Epithelial cell of proximal tubule (primary cell): ENCODE results near the gene FARS2. TPM values are rescaled to one million over a fixed set of nuclear protein-coding genes. Genes with fewer than 3 reads are reported as not detected.
"Not testable (repeated sequence)": the region's sequence is repeated elsewhere in the genome, so short reads cannot be mapped to it uniquely, and the experiment has no call there.

Experiments used
- DNase-seq: peaks from one replicate; pipeline ENCODE4 v3.0.0-alpha.2; 2011; ENCODE audit warnings: low read depth
- H3K4me3 ChIP-seq: 2 replicates; pipeline ENCODE4 v1.5.1; 2011; ENCODE audit warnings: low read depth, mild to moderate bottlenecking, low read length
- total RNA-seq: library from RNA; depleted of rRNA; stranded (reverse); fragments of >200 nt; gene quantifications from 2 replicates; pipeline ENCODE4 v1.2.3, GENCODE V29; 2015
- TF ChIP-seq, protein P1 (sequence below): conservative IDR thresholded peaks from 2 replicates; pipeline ENCODE4 v1.5.1; 2012; ENCODE audit warnings: low read depth, mild to moderate bottlenecking, low read length

Gene FARS2
- total RNA-seq, 1 donor from 2014 or later = 7.7 TPM

GRCh38 chr6:5695260-5696245, 434.2 kb downstream of the FARS2 start:
- TF ChIP-seq, protein P1, sequence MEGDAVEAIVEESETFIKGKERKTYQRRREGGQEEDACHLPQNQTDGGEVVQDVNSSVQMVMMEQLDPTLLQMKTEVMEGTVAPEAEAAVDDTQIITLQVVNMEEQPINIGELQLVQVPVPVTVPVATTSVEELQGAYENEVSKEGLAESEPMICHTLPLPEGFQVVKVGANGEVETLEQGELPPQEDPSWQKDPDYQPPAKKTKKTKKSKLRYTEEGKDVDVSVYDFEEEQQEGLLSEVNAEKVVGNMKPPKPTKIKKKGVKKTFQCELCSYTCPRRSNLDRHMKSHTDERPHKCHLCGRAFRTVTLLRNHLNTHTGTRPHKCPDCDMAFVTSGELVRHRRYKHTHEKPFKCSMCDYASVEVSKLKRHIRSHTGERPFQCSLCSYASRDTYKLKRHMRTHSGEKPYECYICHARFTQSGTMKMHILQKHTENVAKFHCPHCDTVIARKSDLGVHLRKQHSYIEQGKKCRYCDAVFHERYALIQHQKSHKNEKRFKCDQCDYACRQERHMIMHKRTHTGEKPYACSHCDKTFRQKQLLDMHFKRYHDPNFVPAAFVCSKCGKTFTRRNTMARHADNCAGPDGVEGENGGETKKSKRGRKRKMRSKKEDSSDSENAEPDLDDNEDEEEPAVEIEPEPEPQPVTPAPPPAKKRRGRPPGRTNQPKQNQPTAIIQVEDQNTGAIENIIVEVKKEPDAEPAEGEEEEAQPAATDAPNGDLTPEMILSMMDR = no peak
- peak; percentile 50 for DNase-seq
- no peak overlapping the region for H3K4me3 ChIP-seq

GRCh38 chr6:5697508-5697907, 436.2 kb downstream of the FARS2 start:
- DNase-seq = no peak
- H3K4me3 ChIP-seq = no peak overlapping the region
- TF ChIP-seq, protein P1 = no peak

GRCh38 chr6:5698318-5698717, 437.0 kb downstream of the FARS2 start:
- no peak for DNase-seq
- TF ChIP-seq, protein P1 = no peak
- H3K4me3 ChIP-seq = no peak overlapping the region

- H3K4me3 ChIP-seq, DNase-seq: not testable (repeated sequence)
These were observed 437.8 kb downstream of the FARS2 start for GRCh38 chr6:5699064-5699463.

DNA sequence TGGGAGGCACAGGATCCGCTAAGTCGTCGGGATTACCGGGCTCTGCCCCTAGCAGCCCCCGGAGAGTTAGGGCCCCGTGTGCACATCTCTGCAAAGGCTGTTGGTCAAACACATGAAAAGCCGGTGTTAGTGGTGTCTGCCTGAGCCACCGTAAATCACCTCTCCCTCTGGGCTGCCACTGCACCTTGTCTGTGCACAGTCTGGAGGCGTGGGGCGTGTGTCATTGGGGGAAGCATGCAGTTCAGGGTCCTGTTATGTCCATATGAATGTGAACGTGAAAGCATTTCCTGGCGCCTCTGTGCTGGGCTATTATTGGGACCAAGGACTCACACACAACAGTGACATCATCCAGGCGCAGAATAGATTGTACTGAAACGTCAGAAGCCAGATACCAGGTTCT, 439.9 kb downstream of the FARS2 start:
- no peak overlapping the region for H3K4me3 ChIP-seq
- TF ChIP-seq, protein P1 = no peak
- no peak for DNase-seq

- no peak overlapping the region for H3K4me3 ChIP-seq
- no peak for DNase-seq
- TF ChIP-seq, protein P1 = no peak
These were observed 443.4 kb downstream of the FARS2 start for GRCh38 chr6:5704708-5705107.

GRCh38 chr6:5705252-5705651, 443.9 kb downstream of the FARS2 start:
- TF ChIP-seq, protein P1 = no peak
- H3K4me3 ChIP-seq = no peak overlapping the region
- no peak for DNase-seq
